ENCODE data around the gene RGL2. TPM values are rescaled to one million over a fixed set of nuclear protein-coding genes. Genes with fewer than 3 reads are reported as not detected.

Gene RGL2
- total and polyA plus RNA-seq, 2 of the 13 experiments (the other 11 are each of a cell fraction or from before 2014, with no cell fraction given), result 22.9 to 47.4 TPM

DNA sequence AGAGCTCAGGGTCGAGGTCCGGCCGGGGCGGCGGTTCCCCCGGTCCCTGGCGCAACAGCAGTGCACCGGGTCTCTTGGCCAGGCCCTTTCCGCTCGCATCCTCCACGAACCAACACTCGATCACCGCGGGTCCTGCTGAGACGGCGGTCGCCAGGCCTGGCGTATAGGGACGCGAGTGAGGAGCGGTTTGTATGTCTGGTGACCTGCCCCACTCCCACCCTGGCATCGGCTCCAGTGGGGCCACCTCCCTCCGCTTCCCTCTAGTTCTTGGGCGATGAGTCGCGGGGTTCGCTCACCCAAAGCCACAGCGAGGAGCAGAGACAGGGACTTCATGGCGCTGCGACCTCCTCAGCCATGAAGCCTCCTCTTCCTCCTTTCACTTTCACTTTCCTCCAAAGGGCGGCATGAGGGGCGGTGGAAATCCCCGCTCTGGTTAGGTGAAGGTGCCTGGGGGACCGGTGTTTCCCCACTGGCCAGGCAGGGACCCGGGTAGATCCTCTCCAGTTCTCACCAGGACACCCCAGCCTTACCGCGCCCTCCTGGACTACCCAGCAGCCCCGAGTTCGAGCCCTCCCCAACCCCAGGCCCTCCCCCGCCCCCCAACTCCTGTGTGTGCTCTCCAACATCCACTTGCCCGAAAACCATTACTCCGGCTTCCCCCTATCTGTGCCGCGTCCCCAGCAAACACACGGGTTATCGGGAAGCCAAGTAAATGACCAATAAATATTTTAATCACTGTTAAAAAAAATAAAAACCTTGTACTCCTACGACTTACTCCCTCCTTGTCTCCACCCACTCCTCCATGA lies 15.2 kb upstream of the RGL2 start, which contains the start of gene TAPBP (continued):
- TF ChIP-seq, protein P1, sequence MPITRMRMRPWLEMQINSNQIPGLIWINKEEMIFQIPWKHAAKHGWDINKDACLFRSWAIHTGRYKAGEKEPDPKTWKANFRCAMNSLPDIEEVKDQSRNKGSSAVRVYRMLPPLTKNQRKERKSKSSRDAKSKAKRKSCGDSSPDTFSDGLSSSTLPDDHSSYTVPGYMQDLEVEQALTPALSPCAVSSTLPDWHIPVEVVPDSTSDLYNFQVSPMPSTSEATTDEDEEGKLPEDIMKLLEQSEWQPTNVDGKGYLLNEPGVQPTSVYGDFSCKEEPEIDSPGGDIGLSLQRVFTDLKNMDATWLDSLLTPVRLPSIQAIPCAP (CRISPR knock-in tag; IDR thresholded peaks at IDR 0.05; ENCODE audit: low read depth), result peak; percentile 100
- TF ChIP-seq ZFP37 (CRISPR knock-in tag; IDR thresholded peaks at IDR 0.05; ENCODE audit: borderline replicate concordance) (0 out of 2 replicates have a peak, but pooled peaks have one; percentile 15), ZEB1 (IDR thresholded peaks at IDR 0.05; ENCODE audit: insufficient replicate concordance, low read depth) (no peak), XBP1 (CRISPR knock-in tag; IDR thresholded peaks at IDR 0.05) (no peak), ZIK1 (CRISPR knock-in tag; IDR thresholded peaks at IDR 0.05; ENCODE audit: borderline replicate concordance, low read depth) (peak; percentile 81), SYNCRIP (IDR thresholded peaks at IDR 0.05; ENCODE audit: insufficient read depth, low read depth, low read length) (no peak), TMF1 (CRISPR knock-in tag; IDR thresholded peaks at IDR 0.05; ENCODE audit: low read depth) (no peak)
- TF ChIP-seq, protein P2, sequence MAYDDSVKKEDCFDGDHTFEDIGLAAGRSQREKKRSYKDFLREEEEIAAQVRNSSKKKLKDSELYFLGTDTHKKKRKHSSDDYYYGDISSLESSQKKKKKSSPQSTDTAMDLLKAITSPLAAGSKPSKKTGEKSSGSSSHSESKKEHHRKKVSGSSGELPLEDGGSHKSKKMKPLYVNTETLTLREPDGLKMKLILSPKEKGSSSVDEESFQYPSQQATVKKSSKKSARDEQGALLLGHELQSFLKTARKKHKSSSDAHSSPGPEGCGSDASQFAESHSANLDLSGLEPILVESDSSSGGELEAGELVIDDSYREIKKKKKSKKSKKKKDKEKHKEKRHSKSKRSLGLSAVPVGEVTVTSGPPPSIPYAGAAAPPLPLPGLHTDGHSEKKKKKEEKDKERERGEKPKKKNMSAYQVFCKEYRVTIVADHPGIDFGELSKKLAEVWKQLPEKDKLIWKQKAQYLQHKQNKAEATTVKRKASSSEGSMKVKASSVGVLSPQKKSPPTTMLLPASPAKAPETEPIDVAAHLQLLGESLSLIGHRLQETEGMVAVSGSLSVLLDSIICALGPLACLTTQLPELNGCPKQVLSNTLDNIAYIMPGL (CRISPR knock-in tag; IDR thresholded peaks at IDR 0.05; ENCODE audit: borderline replicate concordance in 1 of 2, low read depth in 1 of 2), result peak; percentile 70 to 72

Data from HepG2 (cell line).